Activated CD4-positive, CD25-positive, alpha-beta regulatory T cell treated with anti-CD3 and anti-CD28 coated beads, Interleukin-2, amount 50 U/mL, for 16 hours (primary cell): Measurements from ENCODE around the gene IL31RA.
"Not testable (repeated sequence)": the region's sequence is repeated elsewhere in the genome, so short reads cannot be mapped to it uniquely, and the experiment has no call there.

Experiments used
- DNase-seq: peaks from one replicate; pipeline ENCODE4 v3.0.0-alpha.2; 2020; ENCODE audit warnings: low read depth, low spot score

The IL31RA gene

GRCh38 chr5:55850839-55851674 is at the start of gene IL31RA:
TSS of gene IL31RA (plus strand) at chr5:55851357. CDS start at chr5:55851571, 214 bp downstream.
- no peak for DNase-seq

- DNase-seq = not testable (repeated sequence)
These were observed 42.3 kb upstream of the IL31RA start for GRCh38 chr5:55808814-55809213.

GRCh38 chr5:55815939-55816338 is 35.2 kb upstream of the IL31RA start:
- not testable (repeated sequence) for DNase-seq

- DNase-seq = no peak
These were observed 34.8 kb upstream of the IL31RA start for GRCh38 chr5:55816342-55816741.

DNA sequence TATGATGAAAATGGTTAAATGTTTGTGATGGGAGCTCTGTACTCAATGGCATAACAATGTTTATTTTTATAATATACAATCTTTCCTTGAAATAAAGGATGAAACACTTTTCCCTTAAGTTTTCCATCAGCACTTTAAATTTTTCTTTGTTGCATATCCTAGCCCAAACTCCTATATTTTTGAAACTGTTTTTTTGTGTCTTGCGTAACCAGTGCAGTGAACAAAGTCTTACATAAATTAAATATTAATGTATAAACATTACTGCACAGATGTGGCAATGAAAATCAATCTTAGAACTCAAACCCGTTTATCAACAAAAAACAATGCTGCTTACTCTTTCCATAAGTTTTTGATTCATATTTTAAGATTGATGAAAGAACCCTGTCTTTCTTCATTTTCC is 34.1 kb upstream of the IL31RA start:
- no peak for DNase-seq

DNA sequence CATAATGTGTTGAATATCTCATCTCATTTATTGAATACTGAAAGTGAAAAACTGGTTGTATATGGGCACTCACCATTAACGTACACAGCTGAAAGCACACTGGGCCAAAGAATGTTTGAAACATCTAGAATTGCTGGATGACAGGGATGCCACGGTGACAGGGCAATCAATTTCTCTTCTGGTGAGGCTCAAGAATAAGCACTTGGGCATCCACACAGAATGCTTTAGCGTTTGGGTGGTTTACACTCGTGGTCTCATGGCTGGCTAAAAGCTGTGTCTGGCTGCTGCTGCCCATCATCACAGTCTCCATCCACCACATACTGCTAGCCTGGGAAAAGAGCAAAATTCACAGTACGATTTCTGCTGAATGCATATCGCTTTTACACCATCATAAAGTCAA is 30.7 kb upstream of the IL31RA start:
- DNase-seq = no peak

DNA sequence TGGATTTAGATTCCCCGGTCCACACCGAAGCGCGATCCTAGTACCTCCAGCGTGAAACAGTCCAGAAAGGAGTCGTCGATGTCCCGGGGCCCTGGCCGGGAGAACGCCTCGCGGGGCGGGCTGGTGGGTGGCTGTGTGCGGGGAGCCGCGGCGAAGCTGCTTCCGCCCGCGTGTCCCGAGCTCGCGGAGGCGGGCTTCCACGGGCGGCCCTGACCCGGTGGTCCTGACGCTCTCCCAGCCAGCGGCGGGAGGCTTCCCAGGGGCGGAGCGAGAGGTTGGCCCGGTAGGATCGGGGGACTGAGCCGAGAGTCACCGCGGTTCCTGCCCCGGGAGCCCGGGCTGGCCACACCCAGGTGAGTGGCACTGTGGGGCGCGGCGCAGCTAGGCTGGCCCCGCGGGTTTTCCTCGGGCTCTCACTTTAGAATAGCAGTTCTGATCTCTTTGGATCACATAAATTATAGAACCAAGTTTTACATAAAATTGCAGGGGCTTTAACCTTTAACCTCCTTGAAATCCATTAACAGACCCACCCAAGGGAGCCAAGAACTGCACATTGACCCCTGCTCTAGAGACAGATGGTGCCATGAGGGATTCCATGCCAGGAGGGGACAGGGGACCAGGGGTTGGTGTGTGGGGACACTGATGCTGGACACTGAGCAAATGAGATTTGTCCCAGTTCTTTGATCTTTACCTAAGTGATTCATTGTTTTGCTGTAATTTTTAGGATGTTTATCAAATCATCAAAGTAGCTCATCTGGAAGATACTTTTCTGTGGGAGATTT is 29.2 kb upstream of the IL31RA start:
- no peak for DNase-seq

- no peak for DNase-seq
These were observed 27.9 kb upstream of the IL31RA start for GRCh38 chr5:55823151-55823796.

DNA sequence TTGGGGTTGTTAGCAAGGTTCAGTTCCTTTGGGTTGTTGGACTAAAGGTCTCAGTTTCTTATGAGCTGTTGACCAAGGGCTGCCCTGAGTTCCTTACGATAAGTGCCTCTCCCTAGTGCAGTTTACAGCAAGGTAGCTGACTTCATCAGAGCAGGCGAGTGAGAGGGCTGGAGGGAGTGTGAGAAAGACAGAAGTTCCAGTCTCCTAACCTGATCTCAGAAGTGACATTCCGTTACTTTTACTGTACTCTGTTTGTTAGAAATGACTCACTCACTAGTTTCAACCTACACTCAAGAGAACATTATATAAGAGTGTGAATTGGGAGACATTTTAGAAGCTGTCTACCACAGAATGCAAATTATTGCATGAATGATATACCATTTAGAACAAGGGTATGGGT is 21.2 kb upstream of the IL31RA start:
- DNase-seq = no peak

DNA sequence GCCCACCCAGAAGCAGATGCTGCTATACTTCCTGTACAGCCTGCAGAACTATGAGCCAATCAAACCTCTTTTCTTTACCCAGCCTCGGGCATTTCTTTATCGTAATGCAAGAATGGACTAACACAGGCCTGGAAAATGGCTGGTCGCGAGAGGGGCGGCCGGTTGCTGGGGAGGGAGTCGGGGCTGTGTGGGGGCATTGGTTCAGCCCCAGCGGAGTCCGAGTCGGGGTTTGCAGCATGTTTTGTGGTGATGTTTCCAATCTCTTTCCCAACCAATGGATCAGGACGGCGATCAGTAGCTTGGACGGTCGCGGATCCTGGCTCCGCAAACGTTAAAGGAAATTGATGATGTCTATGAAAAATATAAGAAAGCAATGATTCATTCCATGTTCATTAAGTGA is 18.7 kb upstream of the IL31RA start:
- no peak for DNase-seq

- no peak for DNase-seq
These were observed 15.0 kb upstream of the IL31RA start for GRCh38 chr5:55836191-55836590.

GRCh38 chr5:55841976-55842375 is 9.2 kb upstream of the IL31RA start:
- DNase-seq = no peak

GRCh38 chr5:55847837-55848236 is 3.3 kb upstream of the IL31RA start:
- DNase-seq = no peak

DNA sequence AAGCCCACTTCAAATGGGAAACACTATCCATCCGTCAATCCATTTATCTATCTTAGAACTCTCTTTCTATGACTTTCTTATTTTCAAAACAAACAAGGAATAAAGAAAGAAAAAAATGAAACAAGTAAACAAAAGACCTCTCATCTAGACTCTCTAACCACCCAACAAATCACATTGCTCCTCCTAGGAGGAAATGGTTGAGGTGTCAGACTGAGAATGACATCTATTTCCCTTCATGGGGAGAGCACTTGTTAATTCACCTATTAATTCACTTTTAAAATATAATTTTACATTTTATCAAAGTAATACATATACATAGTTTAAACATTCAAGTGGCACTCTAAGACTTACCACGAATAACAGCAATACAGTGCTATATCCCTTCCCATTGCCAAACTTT is 2.4 kb upstream of the IL31RA start:
- no peak for DNase-seq

DNA sequence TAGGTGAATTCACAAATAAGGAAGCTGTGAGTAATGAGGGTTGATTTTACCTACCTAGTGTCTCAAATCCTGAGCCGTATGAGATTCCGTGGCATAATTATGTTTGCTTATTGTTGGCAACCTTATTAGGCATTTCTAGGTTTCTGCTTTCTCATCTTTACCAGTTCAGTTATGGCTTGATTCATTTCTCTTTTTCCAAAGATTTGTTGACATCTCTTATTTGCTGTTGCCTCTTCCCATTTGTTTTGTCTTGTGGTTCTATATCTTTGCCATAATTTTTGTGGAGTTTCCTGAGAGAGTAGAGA is 470 bp downstream of the IL31RA start:
- no peak for DNase-seq

GRCh38 chr5:55852503-55852902 is 1.3 kb downstream of the IL31RA start:
- DNase-seq = no peak

DNA sequence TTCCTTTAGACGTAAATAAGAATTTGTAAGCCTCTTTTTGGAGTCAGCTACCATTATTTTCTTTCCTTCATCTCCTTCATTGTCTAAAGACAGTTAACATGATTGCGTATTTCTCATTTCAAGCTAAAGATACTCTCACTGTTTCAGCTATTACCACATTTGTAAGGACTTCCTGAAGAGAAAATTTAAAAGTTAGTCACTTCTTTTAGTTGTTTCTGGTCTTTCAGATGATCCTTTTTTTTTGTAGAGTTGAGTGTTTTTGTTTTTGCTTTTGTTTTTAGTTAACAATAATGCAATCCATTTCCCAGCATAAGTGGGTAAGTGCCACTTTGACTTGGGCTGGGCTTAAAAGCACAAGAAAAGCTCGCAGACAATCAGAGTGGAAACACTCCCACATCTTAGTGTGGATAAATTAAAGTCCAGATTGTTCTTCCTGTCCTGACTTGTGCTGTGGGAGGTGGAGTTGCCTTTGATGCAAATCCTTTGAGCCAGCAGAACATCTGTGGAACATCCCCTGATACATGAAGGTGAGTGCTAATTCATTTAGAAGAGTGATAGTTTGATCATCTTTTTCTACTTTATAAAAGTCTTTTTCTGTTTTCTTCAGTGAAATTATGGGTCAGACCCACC is 2.0 kb downstream of the IL31RA start:
- no peak for DNase-seq

GRCh38 chr5:55853818-55854217 is 2.7 kb downstream of the IL31RA start:
- DNase-seq = no peak

- DNase-seq = no peak
These were observed 4.4 kb downstream of the IL31RA start for GRCh38 chr5:55855509-55855908.

DNA sequence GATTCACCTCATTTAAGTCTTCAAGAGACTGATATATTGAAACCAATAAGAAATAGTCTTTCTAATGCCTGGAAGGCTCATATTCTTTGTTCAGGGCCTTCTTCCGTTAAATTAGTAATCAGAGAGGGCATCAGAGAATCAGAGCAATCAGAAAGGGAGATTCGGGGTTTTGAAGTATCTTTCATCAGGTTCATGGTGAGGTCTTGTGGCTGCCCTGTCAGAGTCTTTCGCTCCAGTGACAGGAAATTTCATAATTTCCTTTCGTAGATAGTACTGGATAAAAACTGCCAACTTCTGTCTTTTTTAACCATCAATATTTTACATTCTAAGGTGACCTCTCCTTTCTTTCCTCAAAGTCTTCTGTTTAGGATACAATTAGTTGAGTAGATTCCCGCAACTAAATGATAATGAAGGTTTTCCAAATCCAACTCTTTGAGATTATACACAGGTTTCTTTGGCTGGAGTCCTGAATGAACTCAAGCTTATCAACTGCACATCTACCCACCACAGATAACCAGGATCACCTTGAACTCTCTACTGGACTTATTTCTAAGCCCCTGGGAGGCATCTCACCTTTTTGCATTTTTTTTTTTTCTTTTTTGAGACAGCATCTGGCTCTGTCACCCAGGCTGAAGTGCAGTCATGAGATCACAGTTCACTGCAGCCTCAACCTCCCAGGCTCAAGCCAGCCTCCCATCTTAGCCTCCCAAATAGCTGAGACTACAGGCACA is 5.5 kb downstream of the IL31RA start:
- no peak for DNase-seq

GRCh38 chr5:55857247-55857640 is 6.1 kb downstream of the IL31RA start:
- no peak for DNase-seq
